ENCODE measurements around the gene FBXW8.

The FBXW8 gene

DNA sequence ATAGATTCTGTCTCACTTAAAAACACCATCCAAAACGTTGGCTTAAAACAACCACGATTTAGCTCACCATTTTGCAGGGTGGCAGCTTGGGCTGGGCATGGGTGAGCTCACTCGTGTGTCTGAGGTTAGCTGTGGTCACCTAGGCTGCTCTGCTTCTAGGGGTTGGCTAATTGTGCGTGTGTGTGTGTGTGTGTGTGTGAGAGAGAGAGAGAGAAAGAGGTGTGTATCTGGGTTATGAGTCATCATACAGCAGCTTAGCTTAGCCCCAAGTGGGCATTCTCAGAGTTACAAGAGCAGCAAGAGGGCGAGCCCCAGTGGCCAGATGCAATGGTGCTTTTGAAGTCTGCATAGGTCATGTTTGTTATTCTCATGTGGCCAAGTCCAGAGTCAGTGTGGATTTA lies 6.0 kb downstream of the FBXW8 start:
- no peak overlapping the region for H3K4me3 ChIP-seq (ENCODE audit: low read depth, low read length)
- 0 out of 2 replicates have a peak, but pooled peaks have one; percentile 15 for TF ChIP-seq CTCF (IDR thresholded peaks at IDR 0.05; ENCODE audit: borderline replicate concordance, insufficient read depth, low read depth, low read length)

DNA sequence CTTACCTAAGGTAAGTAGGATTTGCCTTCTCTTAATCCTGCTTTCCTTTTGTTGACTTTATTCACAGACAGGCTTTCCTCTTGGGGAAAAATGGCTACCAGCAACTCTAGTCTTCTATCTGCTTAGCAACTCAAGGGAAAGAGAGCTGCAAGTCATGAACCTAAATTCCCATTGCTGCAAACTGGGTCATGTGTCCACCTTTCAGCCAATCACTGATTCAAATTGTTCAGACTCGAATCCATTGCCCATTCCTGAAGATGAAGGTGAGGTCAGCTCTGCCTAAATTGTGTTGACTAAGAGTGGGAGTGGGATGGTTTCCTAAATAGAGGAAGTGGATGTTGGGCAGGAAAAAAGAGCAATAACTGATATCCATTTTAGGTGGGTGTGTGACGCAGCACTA lies 7.7 kb downstream of the FBXW8 start:
- TF ChIP-seq CTCF (IDR thresholded peaks at IDR 0.05; ENCODE audit: borderline replicate concordance, insufficient read depth, low read depth, low read length), result no peak
- H3K4me3 ChIP-seq (ENCODE audit: low read depth, low read length), result no peak overlapping the region

DNA sequence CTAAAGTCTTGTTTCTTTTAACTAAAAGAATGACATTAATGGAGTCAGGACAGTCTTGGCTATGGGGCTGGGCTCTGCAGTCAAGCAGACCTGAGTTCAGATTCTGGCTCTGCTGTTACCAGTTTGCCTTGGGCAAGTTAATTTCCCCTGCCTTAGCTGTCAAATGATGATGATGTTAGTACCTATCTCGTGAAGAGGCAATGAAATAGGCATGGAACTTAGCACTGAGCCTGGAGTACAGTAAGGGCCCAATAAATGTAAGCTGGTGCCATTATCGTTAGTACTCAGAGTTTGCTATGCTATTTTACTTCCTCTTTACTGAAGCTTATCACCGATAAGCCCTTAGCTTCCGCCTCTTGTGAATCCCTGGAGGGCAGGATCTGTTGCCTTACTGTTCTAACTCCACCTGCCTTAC lies 8.5 kb downstream of the FBXW8 start:
- H3K4me3 ChIP-seq (ENCODE audit: low read depth, low read length), result no peak overlapping the region
- no peak for TF ChIP-seq CTCF (IDR thresholded peaks at IDR 0.05; ENCODE audit: borderline replicate concordance, insufficient read depth, low read depth, low read length)

GRCh38 chr12:116919706-116920485 lies 9.1 kb downstream of the FBXW8 start:
- TF ChIP-seq CTCF (IDR thresholded peaks at IDR 0.05; ENCODE audit: borderline replicate concordance, insufficient read depth, low read depth, low read length), result no peak
- H3K4me3 ChIP-seq (ENCODE audit: low read depth, low read length), result no peak overlapping the region

DNA sequence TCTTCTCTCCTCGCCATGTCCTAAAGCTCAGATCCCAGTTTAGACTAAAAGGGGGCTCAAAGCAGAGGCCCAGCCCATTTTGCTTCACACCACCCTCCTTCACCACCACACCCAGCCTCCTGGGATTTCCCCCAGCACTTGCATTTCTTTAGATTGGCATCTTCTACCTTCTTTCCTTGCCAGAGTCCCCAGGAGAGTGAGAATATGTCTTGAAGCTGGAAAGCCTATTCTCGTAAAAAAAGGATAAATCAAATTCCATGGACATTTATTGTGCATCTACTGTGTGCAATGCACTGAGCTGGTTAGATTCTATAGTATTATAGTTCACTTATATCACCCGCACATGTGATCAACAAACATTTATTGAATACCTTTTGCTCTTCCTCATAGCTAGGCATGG lies 10.2 kb downstream of the FBXW8 start:
- H3K4me3 ChIP-seq (ENCODE audit: low read depth, low read length), result no peak overlapping the region
- no peak for TF ChIP-seq CTCF (IDR thresholded peaks at IDR 0.05; ENCODE audit: borderline replicate concordance, insufficient read depth, low read depth, low read length)

GRCh38 chr12:116922194-116922897 lies 11.6 kb downstream of the FBXW8 start:
- TF ChIP-seq CTCF (IDR thresholded peaks at IDR 0.05; ENCODE audit: borderline replicate concordance, insufficient read depth, low read depth, low read length), result no peak
- H3K4me3 ChIP-seq (ENCODE audit: low read depth, low read length), result no peak overlapping the region
